Skeletal muscle cell (primary cell): ENCODE data around the gene SELENOH.

ENCODE experiments used
- DNase-seq: peaks from one replicate; pipeline ENCODE4 v3.0.0-alpha.2; 2010; ENCODE audit warnings: low read depth
- H3K4me3 ChIP-seq: 2 replicates; pipeline ENCODE4 v1.5.1; 2011; ENCODE audit warnings: low read depth, mild to moderate bottlenecking, control low read depth, low read length, moderate library complexity

The SELENOH gene

GRCh38 chr11:57776577-57777210 lies 35.4 kb downstream of the SELENOH start:
- H3K4me3 ChIP-seq, result no peak overlapping the region
- DNase-seq, result no peak

DNA sequence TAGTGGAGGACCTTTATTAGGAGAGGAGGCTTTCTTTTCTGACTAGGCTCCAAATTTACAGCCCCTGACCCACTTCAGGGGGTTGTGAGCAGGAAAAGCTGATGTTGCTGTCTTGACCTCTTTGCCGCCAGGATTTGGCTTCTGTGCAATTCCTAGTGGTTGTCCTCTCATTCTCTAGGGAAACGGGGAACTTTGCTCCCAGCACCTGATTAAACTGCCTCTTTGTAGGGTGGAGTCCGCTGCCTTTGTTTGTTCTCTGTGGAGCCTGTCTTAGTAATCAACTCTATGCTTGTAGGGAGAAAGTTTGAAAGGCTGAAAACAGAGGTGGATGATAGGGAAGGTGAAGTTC lies 36.7 kb downstream of the SELENOH start:
- peak overlapping the region; percentile 18 for H3K4me3 ChIP-seq
- no peak for DNase-seq

DNA sequence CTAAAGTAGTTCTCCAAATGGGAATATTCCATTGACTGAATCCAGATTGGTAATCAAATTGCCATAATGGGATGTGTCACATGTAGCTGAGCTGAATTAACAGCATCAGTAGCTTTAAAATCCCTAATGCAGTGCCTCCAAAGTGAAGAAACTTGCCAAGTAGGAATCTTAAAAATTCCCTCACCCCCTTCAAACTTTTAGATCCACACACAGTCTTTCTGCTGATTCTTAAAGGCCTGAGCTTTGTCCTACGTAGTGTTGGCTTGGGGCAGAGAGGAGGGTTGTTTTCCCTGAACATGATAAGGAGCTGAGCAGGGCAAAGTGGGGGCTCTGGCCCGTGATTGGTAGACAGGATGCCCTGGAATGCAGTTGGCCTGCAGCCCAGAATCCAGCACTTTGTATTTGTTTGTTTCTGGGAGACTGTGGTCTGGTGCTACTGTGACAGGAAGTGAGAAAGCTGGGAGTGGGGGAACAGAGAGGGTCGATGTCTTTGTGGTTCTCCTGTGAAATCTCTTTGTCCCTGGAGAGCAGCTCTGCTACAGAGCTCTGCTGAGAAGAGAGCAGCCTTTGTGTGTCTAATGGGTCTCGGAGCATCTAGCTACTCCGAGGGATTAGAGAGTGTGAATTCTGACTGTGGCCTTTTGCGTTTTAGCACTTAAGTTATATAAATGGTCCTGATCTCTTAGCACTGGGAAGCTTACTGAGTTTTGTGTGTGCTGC lies 37.2 kb downstream of the SELENOH start:
- DNase-seq, result peak; percentile 96
- H3K4me3 ChIP-seq, result peak overlapping the region; percentile 18

DNA sequence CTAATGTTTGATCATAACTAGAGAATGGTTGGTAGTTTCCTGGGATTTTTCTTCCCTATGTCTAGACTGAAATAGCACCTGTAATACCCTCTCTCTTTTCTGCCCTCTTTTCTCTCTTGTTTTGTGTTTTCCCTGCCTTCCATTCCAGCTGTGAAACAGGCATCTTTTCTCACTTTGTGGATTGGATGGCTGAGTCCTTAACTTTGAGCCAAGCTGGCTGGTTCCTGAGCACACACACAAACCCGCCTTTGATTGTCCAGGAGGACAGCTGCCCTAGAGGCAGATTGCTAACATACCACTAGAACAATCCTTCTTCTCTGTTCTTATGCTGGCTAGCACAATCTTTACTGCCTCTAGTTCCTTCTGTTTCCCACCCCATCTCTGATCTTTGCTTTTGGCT lies 38.0 kb downstream of the SELENOH start:
- peak; percentile 41 for DNase-seq
- no peak overlapping the region for H3K4me3 ChIP-seq

DNA sequence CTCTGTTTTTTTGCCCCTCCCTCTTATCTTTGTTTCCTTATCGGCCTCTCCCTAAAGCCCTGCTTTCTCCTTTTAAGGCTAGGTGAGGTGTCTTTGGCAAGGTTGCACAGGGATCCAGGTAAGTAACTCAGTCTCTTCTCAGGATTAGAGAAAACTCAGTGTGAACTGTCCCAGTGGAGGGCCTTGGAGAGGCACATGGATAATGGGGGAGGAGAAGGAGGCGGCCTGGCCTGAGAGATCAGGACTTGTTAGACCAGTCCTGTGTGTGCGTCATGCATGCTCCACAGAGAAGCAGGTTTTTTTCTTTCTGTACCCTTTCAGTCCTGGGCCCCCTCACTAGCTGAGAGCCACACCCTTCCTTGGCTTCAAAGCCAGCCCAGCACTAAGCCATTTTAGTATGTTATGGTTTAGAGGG lies 40.2 kb downstream of the SELENOH start:
- H3K4me3 ChIP-seq, result no peak overlapping the region
- DNase-seq, result no peak

GRCh38 chr11:57785072-57785471 lies 43.8 kb downstream of the SELENOH start:
- no peak overlapping the region for H3K4me3 ChIP-seq
- no peak for DNase-seq

DNA sequence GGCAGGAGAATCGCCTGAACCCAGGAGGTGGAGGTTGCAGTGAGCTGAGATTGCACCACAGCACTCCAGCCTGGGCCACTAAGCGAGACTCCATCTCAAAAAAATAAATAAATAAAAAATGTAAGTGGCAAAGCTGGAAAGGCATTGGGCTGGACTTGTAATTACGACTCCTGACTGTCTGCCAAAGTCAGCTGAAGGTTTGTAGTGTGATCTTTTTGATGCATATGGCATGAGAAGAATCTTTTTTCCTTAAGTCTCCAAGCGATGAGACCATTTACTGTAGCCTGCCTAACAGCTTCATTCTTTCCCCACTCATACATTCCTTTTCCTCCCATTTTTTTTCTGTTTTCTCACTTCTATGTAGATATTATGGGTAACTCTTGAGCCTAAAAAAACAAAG lies 45.1 kb downstream of the SELENOH start:
- no peak for DNase-seq

GRCh38 chr11:57787006-57787604 lies 45.8 kb downstream of the SELENOH start:
- H3K4me3 ChIP-seq, result no peak overlapping the region
- no peak for DNase-seq

More for the DNA sequence above, 45.1 kb downstream of the SELENOH start:
- no peak overlapping the region for H3K4me3 ChIP-seq

DNA sequence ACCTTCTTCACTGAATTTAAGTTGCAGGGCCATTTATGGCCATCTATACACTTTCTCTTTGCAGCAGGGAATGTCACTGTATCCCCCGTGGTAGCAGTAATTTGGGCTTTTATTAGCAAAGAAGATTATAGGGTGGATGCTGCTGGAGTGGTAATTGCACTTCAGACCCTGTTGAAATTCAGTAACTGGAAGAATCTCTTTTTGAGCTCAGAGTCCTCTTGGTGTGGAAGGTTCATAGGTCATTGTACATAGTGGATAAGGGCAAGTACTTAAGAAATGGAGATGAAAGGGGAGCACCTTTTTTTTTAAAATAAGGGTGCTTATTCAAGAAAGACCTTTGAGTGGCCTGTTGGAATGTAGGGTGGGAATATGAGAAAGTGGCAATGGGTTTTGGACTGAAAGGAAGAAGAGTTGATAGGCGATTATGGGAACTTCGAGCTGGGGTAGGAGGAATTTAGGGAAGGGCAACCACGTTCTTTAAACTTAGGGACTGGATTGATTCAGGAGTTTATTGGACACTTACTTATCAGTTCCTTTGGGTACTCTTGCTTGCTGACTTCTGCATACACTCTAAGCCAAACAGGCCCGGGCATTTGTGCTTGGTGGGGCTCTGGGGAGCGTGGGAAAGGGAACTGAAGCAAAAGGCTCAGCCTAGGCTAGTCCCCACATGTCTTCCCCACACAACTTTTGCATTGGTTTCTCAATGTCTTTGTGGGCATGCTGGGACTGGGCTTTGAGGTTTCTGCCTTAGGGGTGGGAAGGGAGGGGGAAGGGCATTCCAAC lies 46.8 kb downstream of the SELENOH start:
- H3K4me3 ChIP-seq, result no peak overlapping the region
- DNase-seq, result no peak

DNA sequence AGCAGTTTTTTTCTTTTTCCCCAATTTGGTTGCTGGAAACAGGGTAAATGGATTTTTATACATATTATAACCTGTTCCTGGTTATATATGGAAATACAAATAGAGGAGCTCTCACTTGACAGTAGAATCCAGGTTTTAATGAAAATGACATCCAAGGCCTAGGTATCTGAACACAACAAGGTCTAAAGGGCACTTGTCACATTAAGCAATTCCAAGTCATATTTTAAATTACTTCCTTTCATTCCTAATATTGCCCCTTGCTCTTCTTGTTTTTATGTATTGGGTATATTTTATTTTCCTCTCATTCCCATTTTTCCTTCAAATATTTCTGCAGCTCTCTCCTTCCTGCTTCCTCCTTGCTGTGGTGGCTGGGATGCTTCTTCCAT lies 47.4 kb downstream of the SELENOH start:
- DNase-seq, result no peak

GRCh38 chr11:57791321-57792059 lies 50.2 kb downstream of the SELENOH start:
- no peak overlapping the region for H3K4me3 ChIP-seq
- no peak for DNase-seq

More for the DNA sequence above, 47.4 kb downstream of the SELENOH start:
- H3K4me3 ChIP-seq, result no peak overlapping the region

DNA sequence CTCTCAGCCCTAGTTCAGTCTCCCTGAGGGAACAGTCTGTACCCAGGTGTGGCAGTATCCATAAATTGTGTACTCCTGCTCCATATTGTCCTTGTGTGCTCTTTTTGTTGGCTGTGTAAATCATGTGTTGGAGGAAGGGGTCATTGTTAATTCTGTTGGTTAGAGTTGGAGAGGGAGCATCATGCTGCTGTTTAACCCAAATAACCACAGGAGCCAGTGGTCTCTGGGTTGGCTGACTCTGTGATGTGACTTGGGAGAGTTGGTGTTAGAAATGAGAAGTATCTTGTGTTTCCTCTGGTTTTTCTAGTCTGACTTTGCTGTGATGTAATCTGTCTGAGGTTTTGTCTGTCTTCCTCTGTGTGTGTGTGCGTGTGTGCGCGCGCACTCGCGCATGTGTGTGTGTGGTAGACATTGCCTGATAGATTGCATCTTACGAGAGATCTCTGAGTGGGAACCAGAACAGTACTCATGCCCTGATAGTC lies 50.8 kb downstream of the SELENOH start:
- no peak overlapping the region for H3K4me3 ChIP-seq
- no peak for DNase-seq

DNA sequence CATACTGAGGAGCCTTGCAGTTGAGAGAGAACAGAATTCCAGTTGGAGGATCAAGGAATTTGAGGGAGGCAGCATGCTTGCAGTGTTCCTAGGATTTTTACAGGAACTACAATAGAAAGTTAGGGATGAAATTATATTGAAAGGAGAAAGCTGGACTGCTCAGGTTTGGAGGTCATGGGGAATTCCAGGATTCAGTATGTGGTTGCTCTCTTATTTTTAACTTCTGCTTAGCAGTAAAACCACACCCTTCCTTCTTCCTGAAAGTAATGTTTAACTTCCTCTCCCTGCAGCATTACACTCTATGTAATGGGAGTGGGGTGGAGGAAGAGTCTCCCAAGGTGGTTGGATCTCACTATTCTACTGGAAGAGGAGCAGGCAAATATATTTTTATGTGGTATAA lies 51.6 kb downstream of the SELENOH start:
- no peak overlapping the region for H3K4me3 ChIP-seq
- DNase-seq, result no peak
